GM18498 (cell line): ENCODE data around the gene NME4.

ENCODE experiments used
- ATAC-seq: cut with Tn5 transposase; IDR thresholded peaks from one replicate; pipeline ENCODE4 v1.9.1; 2021; ENCODE audit warnings: mild to moderate bottlenecking, moderate library complexity; ENCODE audit not compliant: unreplicated experiment

The NME4 gene

GRCh38 chr16:363110-363765 is 33.8 kb upstream of the NME4 start:
- ATAC-seq, result no peak

DNA sequence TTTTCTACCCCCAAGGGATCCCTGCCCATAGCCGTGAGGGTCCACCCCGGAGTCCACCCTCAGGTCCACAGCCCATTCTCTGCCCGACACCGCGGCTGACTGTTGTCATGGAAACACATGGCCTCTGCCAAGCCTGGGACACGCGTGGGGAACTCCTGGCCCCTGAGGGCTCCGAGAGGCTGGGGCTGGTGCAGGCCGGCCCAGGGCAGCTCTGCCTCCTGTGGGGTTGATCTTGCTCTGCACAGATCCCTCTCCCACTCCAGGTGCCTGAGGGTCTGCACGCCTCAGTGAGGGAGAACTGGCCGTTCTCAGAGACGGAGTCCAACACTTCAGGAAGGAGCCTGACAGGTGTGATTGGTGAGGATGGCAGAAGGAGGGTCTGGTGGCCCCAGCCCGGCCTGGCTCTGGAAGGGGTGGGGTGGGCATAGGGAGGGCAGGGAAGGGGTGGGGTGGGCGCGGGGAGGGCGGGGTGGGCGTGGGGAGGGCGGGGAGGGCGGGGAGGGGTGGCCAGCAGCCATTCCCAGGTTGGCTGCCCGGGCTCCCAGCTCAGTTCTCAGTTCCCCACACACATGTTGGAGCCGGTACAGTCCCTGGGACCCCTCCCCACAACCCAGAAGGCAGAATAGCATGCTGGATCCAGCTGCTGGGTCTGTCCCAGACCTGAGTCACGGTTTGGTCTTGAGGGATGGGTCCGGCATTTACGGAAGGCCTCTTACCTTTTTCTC is 33.1 kb upstream of the NME4 start:
- ATAC-seq, result no peak

- no peak for ATAC-seq
Observed at GRCh38 chr16:364595-365491, 32.2 kb upstream of the NME4 start.

DNA sequence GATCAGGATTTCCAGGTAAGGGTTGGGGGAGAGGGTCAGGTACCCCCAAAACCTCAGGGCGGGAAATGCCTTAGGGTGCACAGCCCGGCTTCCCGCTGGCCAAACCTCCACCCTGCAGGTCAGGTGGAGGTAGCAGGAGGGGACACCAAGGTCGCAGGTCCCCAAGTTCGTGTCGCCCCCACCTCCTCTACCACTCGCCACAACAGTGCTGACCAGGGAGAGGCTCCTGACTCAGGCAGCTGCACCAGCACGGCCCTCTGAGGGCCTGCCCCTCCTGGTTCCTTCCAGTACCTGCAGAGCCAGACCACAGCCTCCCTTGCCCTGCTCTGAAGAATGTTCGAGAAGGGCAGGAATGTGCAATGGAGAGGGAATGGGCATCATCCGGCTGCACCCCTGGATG is 30.5 kb upstream of the NME4 start:
- ATAC-seq, result no peak

DNA sequence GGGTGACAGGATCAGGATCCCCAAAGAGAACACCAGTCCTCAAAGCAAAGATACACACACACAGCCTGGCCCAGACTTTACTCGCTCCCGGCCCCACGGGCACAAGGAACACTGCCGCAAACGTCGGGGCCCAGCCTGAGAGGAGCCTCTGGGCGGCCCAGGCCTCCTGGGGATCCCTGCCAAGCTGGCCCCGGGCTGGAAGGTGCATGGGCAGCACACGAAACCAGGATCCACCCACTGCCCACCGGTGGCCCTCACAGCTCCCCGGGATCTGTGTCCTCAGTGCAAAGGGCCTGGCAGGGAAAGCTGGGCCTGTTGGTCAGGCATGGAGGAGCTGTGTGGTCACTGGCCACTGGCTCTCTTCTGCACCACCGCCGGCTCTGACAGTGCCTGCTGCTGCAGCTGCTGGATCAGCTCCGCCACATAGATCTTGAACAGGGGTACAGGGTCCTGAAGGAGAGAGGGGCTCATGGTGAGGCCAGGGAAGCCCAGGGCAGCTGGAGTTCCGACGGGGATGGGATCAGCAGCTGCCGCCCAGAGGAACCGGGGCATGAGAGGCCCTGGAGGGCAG is 29.6 kb upstream of the NME4 start:
- no peak for ATAC-seq

GRCh38 chr16:368388-369158 is 28.4 kb upstream of the NME4 start:
- no peak for ATAC-seq

DNA sequence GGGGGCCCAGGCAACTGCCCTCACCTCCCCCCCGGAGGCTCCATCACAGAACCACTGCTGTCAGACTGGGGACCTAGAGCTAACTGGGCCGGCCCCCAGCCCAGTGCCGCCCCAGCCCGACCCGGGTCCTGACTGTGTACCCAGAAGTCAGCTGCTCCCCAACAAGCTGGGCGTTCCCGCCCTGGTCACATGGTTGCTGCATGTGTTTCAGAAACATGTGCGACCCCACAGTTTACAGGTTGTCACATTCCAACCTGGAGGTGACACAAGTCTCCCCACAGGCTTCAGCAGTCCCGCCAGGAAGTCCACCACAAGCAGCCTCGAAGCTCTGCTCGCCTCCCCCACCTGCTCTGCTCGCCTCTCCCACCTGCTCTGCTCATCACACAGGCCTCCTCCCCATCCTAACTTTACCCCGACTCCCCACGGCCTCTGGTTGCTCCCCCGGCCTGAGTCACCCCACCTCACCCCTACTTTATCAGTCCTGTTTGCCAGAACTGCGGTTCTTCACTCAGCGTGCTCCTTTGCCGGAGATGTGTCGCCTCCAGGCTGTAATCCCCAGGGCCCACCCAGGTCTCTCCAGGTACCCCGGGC is 27.6 kb upstream of the NME4 start:
- no peak for ATAC-seq

DNA sequence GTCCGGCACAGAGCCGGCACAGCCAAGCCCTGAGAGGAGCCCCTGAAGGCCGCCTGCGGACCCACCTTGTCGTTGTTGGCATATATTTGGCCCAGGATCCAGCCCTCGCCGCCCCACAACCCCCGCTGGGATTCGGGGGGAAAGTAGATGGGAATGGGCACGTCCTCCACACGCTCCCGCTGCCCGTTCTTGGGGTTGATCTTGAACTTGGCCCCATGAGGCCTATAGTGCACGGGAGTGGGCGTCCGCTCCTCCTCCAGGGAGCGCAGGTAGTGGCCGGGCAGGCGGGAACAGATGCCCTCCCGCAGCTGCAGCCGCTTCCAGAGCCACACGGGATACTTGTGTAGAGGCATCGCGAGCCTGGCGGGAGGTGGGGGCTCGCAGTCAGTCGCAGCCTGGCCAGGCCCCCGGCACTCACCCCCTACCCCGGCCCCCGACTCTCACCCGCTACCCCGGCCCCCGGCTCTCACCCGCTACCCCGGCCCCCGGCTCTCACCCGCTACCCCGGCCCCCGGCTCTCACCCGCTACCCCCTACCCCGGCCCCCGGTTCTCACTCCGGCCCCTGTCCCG is 27.0 kb upstream of the NME4 start:
- no peak for ATAC-seq

- ATAC-seq, result peak; percentile 84
Observed at GRCh38 chr16:370443-370842, 26.6 kb upstream of the NME4 start, which contains the start of gene MRPL28. Gene MRPL28 (minus strand): TSS chr16:370538. CDS start chr16:370218, 320 bp downstream.

DNA sequence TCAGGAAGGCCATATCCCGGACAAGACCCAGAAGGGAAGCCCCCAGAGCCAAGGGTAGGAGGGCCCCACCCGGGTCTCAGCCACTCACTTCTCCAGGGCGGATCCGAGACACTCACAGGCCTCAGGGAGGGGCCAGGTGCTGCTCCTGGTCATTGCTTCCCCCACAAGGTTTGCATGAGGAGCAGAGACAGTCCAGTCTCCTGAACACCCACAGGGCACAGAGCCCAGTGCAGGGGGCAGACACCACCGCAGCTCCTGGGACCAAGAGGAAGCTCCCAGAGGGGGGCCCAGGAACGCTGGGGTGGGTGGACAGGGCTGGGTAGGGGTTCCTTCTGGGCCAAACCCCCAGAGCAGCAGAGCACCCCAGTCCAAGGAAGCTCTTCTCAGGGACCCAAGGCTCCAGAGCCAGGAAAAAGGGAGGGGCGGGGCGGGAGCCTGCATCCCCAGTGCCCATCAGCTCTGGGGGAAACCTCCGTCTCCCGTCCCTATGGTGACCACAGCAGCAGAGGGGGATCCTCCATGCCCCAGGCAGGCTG is 26.0 kb upstream of the NME4 start:
- no peak for ATAC-seq

DNA sequence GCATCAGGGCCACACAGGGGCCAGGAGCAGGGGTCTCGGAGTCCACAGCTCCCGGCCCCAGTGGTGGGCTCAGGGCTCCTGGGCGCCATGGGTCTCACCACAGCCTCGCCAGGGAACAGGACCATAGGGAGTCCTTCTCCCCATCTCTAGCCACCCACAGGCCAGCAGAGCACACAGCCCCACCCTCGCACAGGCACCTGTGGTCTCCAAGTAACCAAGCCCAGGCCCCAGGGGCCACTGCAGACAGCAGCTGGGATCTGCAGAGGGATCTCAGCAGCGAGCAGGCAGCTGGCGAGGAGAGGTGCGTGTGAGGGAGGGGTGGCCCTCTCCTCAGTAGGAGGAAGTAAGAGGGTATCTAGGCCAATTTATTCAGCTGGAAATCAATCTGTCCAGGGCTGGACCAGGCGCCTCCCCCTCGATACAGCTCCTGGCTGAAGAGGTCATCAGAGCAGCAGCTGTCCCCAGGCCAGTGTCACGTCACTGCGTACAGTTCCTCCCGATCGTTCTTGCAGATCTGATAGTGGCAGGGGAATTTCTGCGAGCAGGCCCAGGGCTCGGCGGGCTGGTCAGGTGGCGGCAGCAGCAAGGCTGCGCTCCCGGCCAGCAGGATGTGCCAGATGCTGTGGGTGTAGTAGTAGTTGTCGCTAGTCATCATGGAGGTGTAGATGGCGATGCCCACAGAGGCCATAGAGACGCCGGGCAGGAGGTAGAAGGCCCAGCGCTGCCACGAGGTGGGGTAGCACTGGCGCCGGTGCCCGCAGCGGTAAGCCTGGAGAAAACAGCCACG is 25.3 kb upstream of the NME4 start:
- ATAC-seq, result no peak

DNA sequence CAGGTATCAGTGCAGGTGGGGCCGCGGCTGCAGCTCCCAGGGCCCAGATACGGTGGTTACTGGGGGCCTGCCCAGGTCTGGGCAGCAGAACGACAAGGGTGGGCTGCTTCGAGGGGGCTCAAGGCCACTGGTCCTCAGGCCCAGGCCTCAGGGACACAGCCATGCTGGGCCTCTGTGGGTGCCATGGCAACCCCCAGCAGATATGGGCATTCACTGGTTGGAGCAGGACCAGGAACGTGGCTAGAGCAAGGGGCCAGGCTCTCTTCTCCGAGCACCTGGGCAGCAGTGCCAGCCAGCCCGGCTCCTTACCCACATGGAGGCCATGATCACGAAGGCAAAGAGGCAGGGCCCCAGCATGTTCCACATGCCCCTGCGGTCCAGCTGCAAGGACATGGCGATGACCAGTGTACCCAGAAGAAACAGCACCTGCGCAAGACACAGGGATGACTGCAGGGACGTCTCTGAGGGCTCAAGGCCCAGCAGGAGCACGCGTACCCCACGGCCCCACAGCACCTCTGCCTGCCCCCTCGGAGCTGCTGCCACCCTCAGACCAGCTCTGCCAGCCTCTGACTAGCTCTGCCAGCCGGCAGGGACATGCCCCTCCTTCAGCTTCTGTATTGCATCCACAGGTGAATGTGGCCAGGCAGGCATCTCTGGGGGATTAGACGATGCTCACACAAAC is 24.6 kb upstream of the NME4 start:
- no peak for ATAC-seq

DNA sequence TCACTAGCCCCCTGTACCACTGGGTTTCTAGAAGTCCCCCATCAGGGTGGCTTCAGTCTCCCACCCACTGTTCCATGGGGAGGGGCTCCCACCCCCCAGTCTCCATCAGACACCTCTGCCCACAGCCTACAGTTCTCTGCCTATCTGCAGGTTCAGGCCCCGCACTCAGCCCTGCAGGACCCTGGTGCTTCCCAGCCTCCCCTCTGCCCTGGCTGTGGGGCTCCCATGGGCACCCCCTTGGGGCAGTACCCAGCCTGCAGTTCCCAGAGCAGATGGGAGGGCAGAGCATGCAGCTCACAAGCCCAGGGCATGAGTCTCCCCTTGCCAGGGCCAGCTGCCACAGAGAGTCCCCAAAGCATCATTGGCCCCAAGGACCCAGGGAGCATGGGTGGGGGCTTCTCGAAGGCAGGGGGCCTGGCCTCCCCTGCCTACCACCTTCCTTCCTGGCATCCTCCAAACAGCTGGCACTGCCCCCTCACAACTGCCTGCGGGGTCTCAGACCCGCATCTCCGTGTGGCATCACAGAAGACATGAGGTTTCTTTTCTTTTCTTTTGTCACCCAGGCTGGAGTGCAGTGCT is 23.9 kb upstream of the NME4 start:
- no peak for ATAC-seq

GRCh38 chr16:373848-374615 is 23.0 kb upstream of the NME4 start:
- no peak for ATAC-seq

GRCh38 chr16:374616-374926 is 22.4 kb upstream of the NME4 start:
- no peak for ATAC-seq

- ATAC-seq, result no peak
Observed at GRCh38 chr16:375212-375611, 21.8 kb upstream of the NME4 start.
